Mesothelial cell of epicardium (in vitro differentiated cells): ENCODE data around the gene KANSL1. TPM values are rescaled to one million over a fixed set of nuclear protein-coding genes. Genes with fewer than 3 reads are reported as not detected.

Experiments used
- DNase-seq, 2 experiments: peaks; one replicate each; pipeline ENCODE4 v3.0.0; 2021; ENCODE audit warnings: low spot score in 2 of 2; ENCODE audit not compliant: unreplicated experiment in 2 of 2
- H3K27ac Mint-ChIP-seq: 2 replicates; pipeline ENCODE4 v1.8.0; 2021; ENCODE audit warnings: mixed read lengths
- H3K27me3 Mint-ChIP-seq: 2 replicates; pipeline ENCODE4 v1.8.0; 2021; ENCODE audit warnings: low read depth, mixed read lengths
- H3K36me3 Mint-ChIP-seq: 2 replicates; pipeline ENCODE4 v1.8.0; 2021; ENCODE audit warnings: mixed read lengths
- H3K4me1 Mint-ChIP-seq: 2 replicates; pipeline ENCODE4 v1.8.0; 2021; ENCODE audit warnings: mixed read lengths
- H3K4me3 Mint-ChIP-seq: 2 replicates; pipeline ENCODE4 v1.8.0; 2021; ENCODE audit warnings: mild to moderate bottlenecking, moderate library complexity, mixed read lengths
- H3K9me3 Mint-ChIP-seq: 2 replicates; pipeline ENCODE4 v1.8.0; 2021; ENCODE audit warnings: mixed read lengths
- CTCF ChIP-seq: fragments of 200-600 bp; sonication (generic); IDR thresholded peaks from one replicate; pipeline ENCODE4 v1.5.0; 2021; ENCODE audit warnings: antibody characterized with exemption; ENCODE audit not compliant: unreplicated experiment
- total RNA-seq: library from RNA; stranded (reverse); gene quantifications from 3 replicates; pipeline ENCODE4 v1.2.1, GENCODE V29; 2021

The KANSL1 gene
- total RNA-seq, 1 donor from 2014 or later = 189 TPM

GRCh38 chr17:46122486-46122871 lies 70.8 kb downstream of the KANSL1 start:
- Mint-ChIP-seq H3K4me3 (no peak overlapping the region), H3K36me3 (peaks cover 4% of the 10 kb centered on the region), H3K27ac (peak overlapping the region; percentile 11), H3K9me3 (peaks cover 5% of the 10 kb centered on the region), H3K27me3 (no peaks in the 10 kb centered on the region), H3K4me1 (peaks cover 41% of the 10 kb centered on the region)
- no peak for DNase-seq
- no peak for TF ChIP-seq CTCF

GRCh38 chr17:46121841-46122485 lies 71.3 kb downstream of the KANSL1 start:
- H3K27ac Mint-ChIP-seq = peak overlapping the region; percentile 52
- peaks cover 4% of the 10 kb centered on the region for H3K36me3 Mint-ChIP-seq
- H3K9me3 Mint-ChIP-seq = peaks cover 5% of the 10 kb centered on the region
- no peak overlapping the region for H3K4me3 Mint-ChIP-seq
- no peak for DNase-seq
- peaks cover 41% of the 10 kb centered on the region for H3K4me1 Mint-ChIP-seq
- no peak for TF ChIP-seq CTCF
- H3K27me3 Mint-ChIP-seq = no peaks in the 10 kb centered on the region

- Mint-ChIP-seq H3K27me3 (no peaks in the 10 kb centered on the region), H3K4me1 (peaks cover 40% of the 10 kb centered on the region), H3K9me3 (peaks cover 5% of the 10 kb centered on the region), H3K4me3 (no peak overlapping the region), H3K36me3 (peaks cover 4% of the 10 kb centered on the region), H3K27ac (peak overlapping the region; percentile 8)
- DNase-seq = no peak
- TF ChIP-seq CTCF = no peak
These were observed 72.0 kb downstream of the KANSL1 start for GRCh38 chr17:46121165-46121764.

GRCh38 chr17:46120537-46120936 lies 72.7 kb downstream of the KANSL1 start:
- peaks cover 45% of the 10 kb centered on the region for H3K4me1 Mint-ChIP-seq
- no peaks in the 10 kb centered on the region for H3K27me3 Mint-ChIP-seq
- H3K36me3 Mint-ChIP-seq = peaks cover 4% of the 10 kb centered on the region
- peak overlapping the region; percentile 8 for H3K27ac Mint-ChIP-seq
- H3K4me3 Mint-ChIP-seq = no peak overlapping the region
- no peak for TF ChIP-seq CTCF
- no peak for DNase-seq
- H3K9me3 Mint-ChIP-seq = peaks cover 5% of the 10 kb centered on the region

GRCh38 chr17:46120078-46120477 lies 73.2 kb downstream of the KANSL1 start:
- Mint-ChIP-seq H3K4me3 (no peak overlapping the region), H3K27me3 (no peaks in the 10 kb centered on the region), H3K4me1 (peaks cover 49% of the 10 kb centered on the region), H3K27ac (peak overlapping the region; percentile 72), H3K36me3 (peaks cover 4% of the 10 kb centered on the region), H3K9me3 (peaks cover 5% of the 10 kb centered on the region)
- no peak for DNase-seq
- no peak for TF ChIP-seq CTCF
